ENCODE results near the gene IL33. TPM values are rescaled to one million over a fixed set of nuclear protein-coding genes. Genes with fewer than 3 reads are reported as not detected.

Gene IL33
- total RNA-seq, 4 donors from 2014 or later, result 1.6 to 3.1 (median 1.9) TPM

DNA sequence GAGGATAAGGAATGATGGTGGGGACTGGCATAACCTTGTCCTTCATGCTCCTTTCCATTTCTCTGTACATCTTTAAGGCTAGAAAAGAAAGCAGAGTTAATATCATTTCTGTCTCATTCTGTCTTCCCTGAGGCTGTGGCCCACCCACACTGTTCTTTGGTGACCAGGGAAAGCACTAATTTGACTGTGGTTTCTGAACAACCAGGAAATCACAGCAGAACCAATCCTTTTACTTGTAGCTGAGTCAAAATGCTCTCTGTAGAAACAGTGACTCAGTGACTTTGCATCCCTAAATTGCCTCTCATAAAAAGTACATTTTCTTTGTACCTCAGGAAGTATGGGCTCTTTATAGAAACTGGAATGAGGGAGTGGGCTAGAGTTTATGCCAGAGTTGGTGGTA lies 28.1 kb downstream of the IL33 start:
- in situ Hi-C loops (cut with MboI; ENCODE audit: low sequenced_read_pairs in 4 of 4) (no loop called here), intact Hi-C loops (cut with DNase I; ENCODE audit: low total_unique reads) (no loop called here)
- Histone ChIP-seq H3K4me1 (no peaks in the 10 kb centered on the region), H3K9me3 (no peaks in the 10 kb centered on the region), H3K27me3 (no peaks in the 10 kb centered on the region), H3K27ac (no peak overlapping the region), H3K36me3 (no peaks in the 10 kb centered on the region), H3K4me3 (no peak overlapping the region)
- TF ChIP-seq CTCF (IDR thresholded peaks at IDR 0.05 in 4 of 5, conservative IDR thresholded peaks at IDR 0.05 in 1 of 5) (no peak), POLR2A (IDR thresholded peaks at IDR 0.05) (no peak)
- DNase-seq, result no peak
- no peak for ATAC-seq

GRCh38 chr9:6247266-6247665 lies 31.7 kb downstream of the IL33 start:
- ATAC-seq, result no peak

DNA sequence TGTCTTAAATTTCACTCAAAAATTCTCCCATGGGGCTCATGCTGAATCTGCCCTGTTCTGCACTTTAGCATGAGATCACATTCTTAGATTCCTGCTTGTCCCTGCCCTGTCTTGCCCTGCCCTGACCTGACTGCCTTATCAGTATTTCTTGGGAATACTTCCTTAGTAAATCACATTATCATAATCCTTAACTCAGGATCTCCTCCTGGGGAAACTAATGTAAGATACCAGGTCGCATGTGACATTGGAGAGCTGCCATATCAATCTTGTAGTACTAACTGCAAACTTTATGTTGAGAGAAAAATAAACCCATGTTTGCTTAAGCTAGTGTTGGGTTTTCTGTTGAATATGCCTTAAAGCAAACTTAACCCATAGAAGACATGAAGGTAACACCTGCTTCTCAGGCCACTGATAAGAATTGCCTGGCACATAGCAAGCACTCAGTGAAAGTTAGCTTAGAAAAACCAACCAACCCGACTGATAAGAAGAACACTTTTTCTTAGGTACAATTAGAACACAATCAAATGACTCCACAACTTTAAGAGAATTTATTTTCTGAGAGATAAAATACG lies 53.3 kb downstream of the IL33 start:
- Histone ChIP-seq H3K36me3 (no peaks in the 10 kb centered on the region), H3K4me1 (no peaks in the 10 kb centered on the region), H3K9me3 (no peaks in the 10 kb centered on the region), H3K27me3 (no peaks in the 10 kb centered on the region), H3K27ac (no peak overlapping the region), H3K4me3 (no peak overlapping the region)
- DNase-seq, result no peak
- intact Hi-C loops (cut with DNase I; ENCODE audit: low total_unique reads) (no loop called here), in situ Hi-C loops (cut with MboI; ENCODE audit: low sequenced_read_pairs in 4 of 4) (no loop called here)
- ATAC-seq, result no peak
- TF ChIP-seq CTCF (IDR thresholded peaks at IDR 0.05 in 4 of 5, conservative IDR thresholded peaks at IDR 0.05 in 1 of 5) (no peak), POLR2A (IDR thresholded peaks at IDR 0.05) (no peak)

More at GRCh38 chr9:6247266-6247665, 31.7 kb downstream of the IL33 start:
- intact Hi-C loops (cut with DNase I; ENCODE audit: low total_unique reads), result no loop called here
- Histone ChIP-seq H3K9me3 (no peaks in the 10 kb centered on the region), H3K27ac (no peak overlapping the region), H3K4me3 (no peak overlapping the region), H3K4me1 (no peaks in the 10 kb centered on the region), H3K27me3 (no peaks in the 10 kb centered on the region), H3K36me3 (no peaks in the 10 kb centered on the region)
- no peak for DNase-seq
- TF ChIP-seq CTCF (IDR thresholded peaks at IDR 0.05 in 4 of 5, conservative IDR thresholded peaks at IDR 0.05 in 1 of 5) (no peak), POLR2A (IDR thresholded peaks at IDR 0.05) (no peak)
- in situ Hi-C loops (cut with MboI; ENCODE audit: low sequenced_read_pairs in 4 of 4), result no loop called here

GRCh38 chr9:6270896-6271295 lies 55.3 kb downstream of the IL33 start:
- intact Hi-C loops (cut with DNase I; ENCODE audit: low total_unique reads), result loop anchor here (5.0 kb wide), 1 partner anchor 39 kb away; no protein-coding TSS in a partner anchor

More at GRCh38 chr9:6270896-6271295, 55.3 kb downstream of the IL33 start:
- no peaks in the 10 kb centered on the region for H3K36me3 ChIP-seq
- in situ Hi-C loops (cut with MboI; ENCODE audit: low sequenced_read_pairs in 4 of 4), result no loop called here
- no peak for ATAC-seq
- H3K4me1 ChIP-seq, result no peaks in the 10 kb centered on the region
- no peak overlapping the region for H3K27ac ChIP-seq
- H3K9me3 ChIP-seq, result no peaks in the 10 kb centered on the region
- no peaks in the 10 kb centered on the region for H3K27me3 ChIP-seq
- TF ChIP-seq CTCF (IDR thresholded peaks at IDR 0.05 in 4 of 5, conservative IDR thresholded peaks at IDR 0.05 in 1 of 5) (no peak), POLR2A (IDR thresholded peaks at IDR 0.05) (no peak)
- no peak for DNase-seq
- no peak overlapping the region for H3K4me3 ChIP-seq
